Esophagus squamous epithelium (tissue), 4 donors: ENCODE results near the gene DLL1.

ENCODE experiments used
- CTCF ChIP-seq, 6 experiments: fragments of 450-650 bp in 4 of 6; fragments of 200-600 bp in 2 of 6; sonication (generic) in 2 of 6; IDR thresholded peaks; one replicate each; pipeline ENCODE4 v1.5.1; 2016 to 2019; ENCODE audit warnings: antibody characterized with exemption in 6 of 6, mild to moderate bottlenecking in 4 of 6, moderate library complexity in 4 of 6
- POLR2A ChIP-seq, 4 donors: fragments of 450-650 bp; IDR thresholded peaks; one replicate each; pipeline ENCODE4 v1.6.1; 2017; ENCODE audit warnings: antibody characterized with exemption in 4 of 4, mild to moderate bottlenecking in 4 of 4, moderate library complexity in 3 of 4

- TF ChIP-seq CTCF (IDR thresholded peaks at IDR 0.05), result no peak
- no peak for TF ChIP-seq POLR2A (IDR thresholded peaks at IDR 0.05)
These were observed 17.7 kb downstream of the DLL1 start for GRCh38 chr6:170273191-170273590.
